C4-2B (cell line): ENCODE measurements around the gene ERC1.

ENCODE experiments used
- CTCF ChIP-seq: fragments of 450-650 bp; conservative IDR thresholded peaks from 2 replicates; pipeline ENCODE4 v1.5.1; 2017; ENCODE audit warnings: mild to moderate bottlenecking
- ZFX ChIP-seq: fragments of 450-650 bp; IDR thresholded peaks from 2 replicates; pipeline ENCODE4 v1.6.1; 2017

DNA sequence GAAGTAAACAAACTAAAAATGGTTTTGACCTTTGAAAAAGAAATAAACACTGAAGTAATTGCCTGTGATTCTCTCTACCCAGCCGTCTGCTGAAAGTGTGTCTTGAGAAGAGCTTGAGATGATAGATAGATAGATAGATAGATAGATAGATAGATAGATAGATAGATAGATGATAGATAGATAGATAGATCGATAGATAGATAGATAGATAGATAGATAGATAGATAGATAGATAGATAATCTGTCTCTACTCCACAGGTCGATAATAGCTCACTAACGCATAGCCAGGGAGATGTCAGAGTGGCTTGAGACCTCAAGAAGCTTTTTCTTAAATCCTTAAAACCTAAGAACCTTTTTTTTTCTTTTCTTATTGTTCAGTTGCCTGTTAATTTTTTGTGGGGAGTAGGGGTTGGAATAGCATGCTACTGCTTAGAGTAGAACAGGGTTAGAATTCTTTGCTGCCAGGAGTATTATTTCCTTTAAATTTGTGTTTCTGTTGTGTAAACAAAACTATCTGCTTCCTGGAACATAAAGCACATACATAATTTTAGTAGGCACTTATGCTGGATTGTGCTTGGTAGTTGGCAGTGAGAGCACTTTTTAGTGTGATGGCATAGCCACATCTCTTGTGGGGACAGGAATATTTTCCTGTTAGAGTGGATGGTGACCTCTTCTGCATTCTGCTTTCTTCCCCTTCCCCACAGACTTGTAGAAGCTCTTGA lies 433.8 kb downstream of the ERC1 start:
- TF ChIP-seq CTCF: no peak
- TF ChIP-seq ZFX: no peak
